GM15510 (cell line): Measurements from ENCODE around the gene IFI35.

ENCODE experiments used
- POLR2A ChIP-seq: IDR thresholded peaks from 3 replicates; pipeline ENCODE4 v1.6.1; 2011; ENCODE audit warnings: borderline replicate concordance; ENCODE audit not compliant: insufficient read length; ENCODE audit errors: extremely low read depth

IFI35 gene

DNA sequence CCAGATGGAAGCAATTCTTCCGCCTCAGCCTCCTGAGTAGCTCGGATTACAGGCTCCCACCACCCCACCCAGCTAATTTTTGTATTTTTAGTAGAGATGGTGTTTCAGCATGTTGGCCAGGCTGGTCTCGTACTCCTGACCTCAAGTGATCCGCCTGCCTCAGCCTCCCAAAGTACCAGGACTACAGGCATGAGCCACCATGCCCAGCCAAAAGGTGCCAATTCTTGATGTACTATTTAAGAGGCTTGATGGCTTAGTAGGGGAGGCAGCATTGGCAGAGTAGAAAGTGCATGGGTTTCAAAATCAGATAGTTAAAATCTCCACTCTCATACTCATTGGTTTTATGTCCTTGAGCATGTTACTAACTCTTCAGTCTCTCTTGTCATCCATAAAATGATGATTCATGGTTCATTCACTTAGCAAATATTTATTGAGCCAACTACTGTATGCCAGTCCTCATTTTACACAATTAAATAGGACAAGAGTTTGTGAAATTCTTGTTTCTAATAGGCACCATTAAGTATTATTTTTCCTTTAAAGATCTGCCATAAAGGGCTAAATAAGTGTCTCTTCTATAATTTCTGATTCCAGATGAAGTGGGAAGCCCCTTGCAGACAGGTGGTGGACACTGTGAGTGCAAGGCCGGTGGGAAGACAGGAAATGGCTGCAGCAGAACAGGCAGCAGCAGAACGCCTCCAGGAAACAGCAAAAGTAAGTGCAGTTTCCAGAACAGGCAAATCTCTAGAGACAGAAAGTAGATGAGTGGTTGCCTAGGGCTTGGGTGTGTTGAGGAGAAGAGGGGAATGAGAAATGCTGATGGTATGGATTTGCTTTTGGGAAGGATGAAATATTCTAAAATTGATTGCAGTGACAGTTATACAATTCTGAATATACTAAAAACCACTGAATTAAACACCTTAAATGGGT is 16.6 kb upstream of the IFI35 start:
- no peak for TF ChIP-seq POLR2A

GRCh38 chr17:42991471-42991870 is 15.1 kb upstream of the IFI35 start:
- TF ChIP-seq POLR2A = no peak

GRCh38 chr17:42992872-42993271 is 13.7 kb upstream of the IFI35 start:
- TF ChIP-seq POLR2A = no peak

GRCh38 chr17:42997390-42997983 is 9.1 kb upstream of the IFI35 start:
- TF ChIP-seq POLR2A = no peak

GRCh38 chr17:42997984-42998938 is 8.3 kb upstream of the IFI35 start, which contains the start of gene RPL27:
RPL27 (plus strand) TSS chr17:42998419; CDS start chr17:42998751, 332 bp downstream.
- peak; percentile 86 for TF ChIP-seq POLR2A

DNA sequence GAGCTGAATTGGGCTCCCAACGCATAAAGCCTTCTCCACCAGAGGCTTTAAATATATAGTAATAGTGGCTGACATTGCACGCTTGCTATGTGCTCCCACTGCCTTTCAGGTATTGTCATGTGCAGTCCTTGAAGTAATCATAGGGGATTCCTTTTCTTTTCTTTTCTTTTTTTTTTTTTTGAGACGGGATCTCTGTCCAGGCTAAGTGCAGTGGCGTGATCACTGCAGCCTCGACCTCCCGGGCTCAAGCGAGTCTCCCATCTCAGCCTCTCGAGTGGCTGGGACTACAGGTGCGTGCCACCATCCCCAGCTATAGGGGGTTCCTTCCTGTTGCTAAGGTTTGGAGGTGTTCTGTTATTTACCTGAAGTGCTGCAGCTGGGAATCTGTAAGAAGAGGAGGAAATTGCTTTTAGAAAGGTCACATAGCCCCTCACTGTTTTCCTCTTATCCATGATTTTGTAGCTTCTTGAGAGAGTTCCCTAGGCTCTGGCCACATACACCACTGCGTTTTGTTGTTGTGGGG is 7.5 kb upstream of the IFI35 start:
- no peak for TF ChIP-seq POLR2A

DNA sequence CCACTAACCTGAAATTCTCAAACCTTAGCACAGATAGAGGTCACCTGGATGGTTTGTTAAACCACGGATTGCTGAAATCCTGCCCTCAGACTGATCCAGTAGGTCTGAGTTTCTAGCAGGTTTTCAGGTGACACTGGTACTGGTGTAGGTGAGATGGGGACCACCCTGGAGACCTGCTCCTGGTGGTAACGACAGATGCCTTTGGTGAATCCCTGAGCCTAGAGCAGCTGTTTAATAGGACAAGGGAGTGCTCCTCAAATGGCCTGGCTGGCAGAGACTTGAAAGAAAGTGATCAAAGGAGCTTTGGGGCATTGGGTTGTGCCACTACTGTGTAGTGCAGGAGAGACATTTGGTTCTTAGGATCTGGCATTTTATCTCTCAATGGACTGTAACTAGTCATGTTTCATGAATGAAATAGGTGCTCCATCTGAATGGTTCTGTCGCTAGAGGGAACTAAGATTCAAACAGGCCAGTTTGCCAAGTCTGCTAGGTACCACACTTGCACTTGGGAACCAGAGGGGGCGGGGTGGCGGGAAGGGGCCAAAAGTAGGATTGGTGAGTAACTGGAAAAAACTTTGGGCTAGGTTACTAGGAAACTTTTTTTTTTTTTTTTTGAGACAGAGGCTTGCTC is 2.9 kb upstream of the IFI35 start:
- no peak for TF ChIP-seq POLR2A

- no peak for TF ChIP-seq POLR2A
Observed at GRCh38 chr17:43010667-43011308, 4.2 kb downstream of the IFI35 start.

DNA sequence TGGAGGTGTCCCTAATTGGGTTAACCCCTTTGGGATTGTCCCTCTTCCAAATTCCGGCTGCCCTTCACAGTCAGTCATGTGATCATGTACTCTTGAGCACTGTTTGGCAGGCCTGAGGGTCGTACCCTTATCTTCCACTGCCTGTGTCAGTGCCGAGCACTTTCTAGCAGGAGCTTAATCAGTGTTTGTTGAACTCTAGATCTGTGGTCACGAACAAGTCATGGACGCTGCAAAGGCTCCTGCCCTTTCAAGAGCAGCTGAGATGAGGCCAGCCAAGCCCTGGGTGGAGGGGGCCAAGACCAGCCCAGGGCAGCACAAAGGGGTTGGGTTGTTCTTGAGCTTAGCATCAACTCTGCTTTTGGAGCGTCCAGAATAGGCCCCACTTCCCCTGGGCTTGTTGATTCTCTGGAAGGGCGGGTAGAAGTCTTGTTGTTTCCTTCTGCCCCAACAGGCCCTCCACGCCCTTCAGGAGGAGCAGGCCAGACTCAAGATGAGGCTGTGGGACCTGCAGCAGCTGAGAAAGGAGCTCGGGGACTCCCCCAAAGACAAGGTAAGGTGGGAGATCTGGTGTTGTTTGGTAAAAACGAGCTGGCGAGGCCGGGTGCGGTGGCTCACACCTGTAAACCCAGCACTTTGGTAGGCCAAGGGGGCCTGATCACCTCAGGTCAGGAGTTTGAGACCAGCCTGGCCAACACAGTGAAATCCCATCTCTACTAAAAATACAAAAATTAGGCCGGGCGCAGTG is 5.3 kb downstream of the IFI35 start:
- TF ChIP-seq POLR2A = no peak

GRCh38 chr17:43013296-43013695 is 6.7 kb downstream of the IFI35 start:
- no peak for TF ChIP-seq POLR2A

DNA sequence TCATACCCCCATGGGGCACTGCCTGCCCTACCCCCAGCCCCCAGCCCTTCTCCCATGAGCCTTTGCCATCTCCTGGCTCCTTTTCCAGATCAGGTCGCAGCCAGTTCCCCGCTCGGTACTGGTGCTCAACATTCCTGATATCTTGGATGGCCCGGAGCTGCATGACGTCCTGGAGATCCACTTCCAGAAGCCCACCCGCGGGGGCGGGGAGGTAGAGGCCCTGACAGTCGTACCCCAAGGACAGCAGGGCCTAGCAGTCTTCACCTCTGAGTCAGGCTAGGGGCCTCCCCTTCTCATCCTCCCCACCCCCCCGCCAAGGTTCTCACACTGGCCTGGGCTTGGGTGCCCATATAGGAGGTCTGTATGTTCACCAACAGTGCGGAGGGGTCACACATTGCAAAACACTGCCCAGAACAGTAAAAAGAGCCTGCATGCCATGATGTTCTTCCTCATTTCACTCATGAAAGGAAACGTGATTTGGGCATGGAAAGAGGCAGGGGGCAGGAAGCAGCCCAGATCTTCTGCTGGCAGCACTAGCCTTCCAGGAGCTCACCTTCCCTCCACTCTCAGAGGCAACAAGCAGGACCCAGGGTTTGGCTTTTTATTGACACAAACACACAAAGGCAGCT is 7.5 kb downstream of the IFI35 start:
- no peak for TF ChIP-seq POLR2A
